Trophoblast cell (in vitro differentiated cells and primary cell): ENCODE results near the gene NFYA.

Experiments used
- DNase-seq, 2 donors: peaks; one replicate each; pipeline ENCODE4 v3.0.0-alpha.2; 2016
- H2AFZ ChIP-seq: 2 replicates; pipeline ENCODE4 v1.6.1; 2013; ENCODE audit warnings: low read length, moderate library complexity, mild to moderate bottlenecking; ENCODE audit not compliant: insufficient read depth, poor library complexity
- H2AK5ac ChIP-seq: 2 replicates; pipeline ENCODE4 v1.6.1; 2013; ENCODE audit warnings: mild to moderate bottlenecking, low read length
- H2BK120ac ChIP-seq: 2 replicates; pipeline ENCODE4 v1.6.1; 2013; ENCODE audit warnings: low read length, mild to moderate bottlenecking, moderate library complexity; ENCODE audit not compliant: insufficient read depth, poor library complexity
- H2BK12ac ChIP-seq: 2 replicates; pipeline ENCODE4 v1.6.1; 2013; ENCODE audit warnings: mild to moderate bottlenecking, low read length, moderate library complexity
- H2BK5ac ChIP-seq: 2 replicates; pipeline ENCODE4 v1.6.1; 2013; ENCODE audit warnings: low read length, low read depth, moderate library complexity, mild to moderate bottlenecking; ENCODE audit not compliant: poor library complexity
- H3K14ac ChIP-seq: 2 replicates; pipeline ENCODE4 v1.6.1; 2013; ENCODE audit warnings: mild to moderate bottlenecking, low read length
- H3K18ac ChIP-seq: 2 replicates; pipeline ENCODE4 v1.6.1; 2013; ENCODE audit warnings: mild to moderate bottlenecking, low read length
- H3K23ac ChIP-seq: 2 replicates; pipeline ENCODE4 v1.6.1; 2013; ENCODE audit warnings: low read length
- H3K27ac ChIP-seq: 2 replicates; pipeline ENCODE4 v1.5.1; 2013; ENCODE audit warnings: low read depth, mild to moderate bottlenecking, inconsistent platforms, low read length, moderate library complexity
- H3K27me3 ChIP-seq: 2 replicates; pipeline ENCODE4 v1.6.1; 2013; ENCODE audit warnings: inconsistent platforms, mild to moderate bottlenecking, low read length, moderate library complexity; ENCODE audit not compliant: insufficient read depth
- H3K36me3 ChIP-seq, 2 experiments: 1 replicate in 1 of 2; 2 replicates in 1 of 2; pipeline ENCODE4 v1.6.1; 2013; ENCODE audit warnings: low read length in 2 of 2, mild to moderate bottlenecking in 2 of 2, moderate library complexity in 1 of 2; ENCODE audit not compliant: insufficient read depth in 2 of 2, control insufficient read depth in 1 of 2
- H3K4ac ChIP-seq: 2 replicates; pipeline ENCODE4 v1.6.1; 2013; ENCODE audit warnings: low read depth, mild to moderate bottlenecking, low read length, moderate library complexity
- H3K4me1 ChIP-seq, 2 experiments: 1 replicate in 1 of 2; 2 replicates in 1 of 2; pipeline ENCODE4 v1.6.1; 2013; ENCODE audit warnings: low read length in 2 of 2, mild to moderate bottlenecking in 2 of 2, moderate library complexity in 1 of 2; ENCODE audit not compliant: insufficient read depth in 2 of 2, control insufficient read depth in 1 of 2
- H3K4me2 ChIP-seq: 2 replicates; pipeline ENCODE4 v1.6.1; 2013; ENCODE audit warnings: inconsistent platforms, mild to moderate bottlenecking, low read length, moderate library complexity
- H3K4me3 ChIP-seq: 2 replicates; pipeline ENCODE4 v1.5.1; 2013; ENCODE audit warnings: mild to moderate bottlenecking, low read depth, low read length, inconsistent platforms
- H3K79me1 ChIP-seq: one replicate; pipeline ENCODE4 v1.6.1; 2013; ENCODE audit warnings: low read length
- H3K79me2 ChIP-seq: 2 replicates; pipeline ENCODE4 v1.6.1; 2013; ENCODE audit warnings: low read length, mild to moderate bottlenecking; ENCODE audit not compliant: control insufficient read depth, insufficient read depth, poor library complexity
- H3K9ac ChIP-seq: 2 replicates; pipeline ENCODE4 v1.6.1; 2013; ENCODE audit warnings: mild to moderate bottlenecking, low read length
- H3K9me3 ChIP-seq: 2 replicates; pipeline ENCODE4 v1.6.1; 2013; ENCODE audit warnings: low read depth, mild to moderate bottlenecking, control low read depth, inconsistent platforms, low read length; ENCODE audit not compliant: insufficient read depth
- H4K12ac ChIP-seq: 2 replicates; pipeline ENCODE4 v1.6.1; 2013; ENCODE audit warnings: low read depth, mild to moderate bottlenecking, low read length, moderate library complexity
- H4K8ac ChIP-seq: 2 replicates; pipeline ENCODE4 v1.6.1; 2013; ENCODE audit warnings: low read depth, mild to moderate bottlenecking, low read length, moderate library complexity
- H4K91ac ChIP-seq: one replicate; pipeline ENCODE4 v1.6.1; 2013; ENCODE audit warnings: low read depth, mild to moderate bottlenecking, low read length, moderate library complexity
- WGBS: extraction: QIAGEN DNeasy Blood & Tissue Kit; methylation state at CpG from one replicate; pipeline ENCODE4 v1.1.7; 2013; ENCODE audit warnings: missing lambda C conversion rate; ENCODE audit not compliant: insufficient read length, insufficient coverage; ENCODE audit errors: extremely low coverage; 5-methylcytosine and 5-hydroxymethylcytosine counted together

NFYA gene

DNA sequence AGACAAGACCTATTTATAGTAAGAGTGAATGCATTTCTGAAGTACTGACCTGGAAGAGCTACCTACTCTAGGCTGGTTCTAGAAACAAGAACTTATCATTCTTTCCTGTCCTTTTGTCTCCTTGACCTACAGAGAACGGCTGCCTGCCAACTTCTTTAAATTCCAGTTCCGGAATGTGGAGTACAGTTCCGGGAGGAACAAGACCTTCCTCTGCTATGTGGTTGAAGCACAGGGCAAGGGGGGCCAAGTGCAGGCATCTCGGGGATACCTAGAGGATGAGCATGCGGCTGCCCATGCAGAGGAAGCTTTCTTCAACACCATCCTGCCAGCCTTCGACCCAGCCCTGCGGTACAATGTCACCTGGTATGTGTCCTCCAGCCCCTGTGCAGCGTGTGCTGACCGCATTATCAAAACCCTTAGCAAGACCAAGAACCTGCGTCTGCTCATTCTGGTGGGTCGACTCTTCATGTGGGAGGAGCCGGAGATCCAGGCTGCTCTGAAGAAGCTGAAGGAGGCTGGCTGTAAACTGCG, 11.5 kb upstream of the NFYA start:
- Histone ChIP-seq H4K8ac (no peak overlapping the region), H3K4ac (no peak overlapping the region), H2AK5ac (no peak overlapping the region), H3K18ac (no peak overlapping the region), H4K91ac (no peak overlapping the region), H2AFZ (no peak overlapping the region), H2BK120ac (no peak overlapping the region), H3K4me2 (no peak overlapping the region), H3K79me1 (peaks cover 5% of the 10 kb centered on the region), H3K27me3 (no peaks in the 10 kb centered on the region), H3K79me2 (no peaks in the 10 kb centered on the region), H3K4me1 (peaks cover 11 to 18% of the 10 kb centered on the region in 2 experiments), H4K12ac (no peak overlapping the region), H3K36me3 (peaks cover 1 to 2% of the 10 kb centered on the region in 2 experiments), H3K4me3 (no peak overlapping the region), H3K27ac (no peak overlapping the region), H3K14ac (no peak overlapping the region), H2BK5ac (no peak overlapping the region), H2BK12ac (no peak overlapping the region), H3K23ac (no peak overlapping the region), H3K9ac (no peak overlapping the region), H3K9me3 (no peaks in the 10 kb centered on the region)
- no CpG with 5 or more reads among the region's 13 CpGs for WGBS
- peak; percentile 46 to 72 for DNase-seq

DNA sequence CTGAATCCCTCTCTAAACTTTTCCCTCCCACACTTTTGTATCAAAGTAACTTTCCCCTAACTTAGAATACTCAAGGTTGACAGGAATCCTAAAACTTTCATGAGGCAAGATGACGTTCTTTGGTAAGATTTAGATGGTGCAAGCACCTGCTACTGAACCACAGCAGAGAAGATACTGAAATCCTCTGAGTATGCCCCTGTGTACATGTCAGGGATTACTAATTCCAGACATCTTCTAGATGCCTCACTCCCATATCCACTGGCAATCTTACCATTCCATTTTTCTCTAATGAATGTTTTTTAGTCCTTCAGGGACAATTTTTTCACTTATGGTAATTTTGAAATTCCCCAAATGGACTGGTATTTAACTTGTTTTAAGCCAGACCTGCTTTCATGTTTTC, 10.7 kb upstream of the NFYA start:
- Histone ChIP-seq H2AK5ac (no peak overlapping the region), H3K79me2 (no peaks in the 10 kb centered on the region), H3K36me3 (peaks cover 1 to 2% of the 10 kb centered on the region in 2 experiments), H4K91ac (no peak overlapping the region), H2BK5ac (no peak overlapping the region), H2AFZ (no peak overlapping the region), H3K4me1 (peaks cover 11 to 18% of the 10 kb centered on the region in 2 experiments), H2BK12ac (no peak overlapping the region), H3K27ac (no peak overlapping the region), H3K79me1 (peaks cover 5% of the 10 kb centered on the region), H3K9ac (no peak overlapping the region), H3K4me2 (no peak overlapping the region), H4K8ac (no peak overlapping the region), H3K4me3 (no peak overlapping the region), H3K9me3 (no peaks in the 10 kb centered on the region), H3K14ac (no peak overlapping the region), H3K27me3 (no peaks in the 10 kb centered on the region), H2BK120ac (no peak overlapping the region), H3K18ac (no peak overlapping the region), H4K12ac (no peak overlapping the region), H3K23ac (no peak overlapping the region), H3K4ac (no peak overlapping the region)
- no CpG with 5 or more reads among the region's 1 CpG for WGBS
- DNase-seq = peak; percentile 73 to 93

DNA sequence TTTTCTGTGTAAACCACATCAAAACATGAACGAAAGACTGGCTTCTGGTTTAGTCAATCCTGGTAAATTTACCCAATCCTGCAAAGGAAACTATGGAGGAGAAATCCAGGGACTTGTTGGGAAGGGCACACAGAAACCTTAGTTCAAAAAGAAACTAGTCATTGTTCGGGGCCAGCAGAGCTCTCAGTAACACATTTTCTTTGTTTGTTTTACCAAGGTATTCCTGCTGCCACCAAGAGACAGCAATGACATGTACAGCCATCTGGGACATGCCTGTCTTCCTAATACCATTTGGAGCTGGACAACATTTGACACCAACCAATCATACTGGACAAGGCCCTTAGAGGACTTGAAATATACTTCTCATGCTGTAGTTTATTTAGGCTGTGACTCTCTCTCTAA, 8.9 kb upstream of the NFYA start:
- H3K36me3 ChIP-seq = peaks cover 2 to 3% of the 10 kb centered on the region in 2 experiments
- no peak overlapping the region for H2AFZ ChIP-seq
- peak overlapping the region; percentile 37 for H2AK5ac ChIP-seq
- DNase-seq = peak in 1 of 2 donors; percentile 18
- H3K27me3 ChIP-seq = no peaks in the 10 kb centered on the region
- no CpG with 5 or more reads among the region's 2 CpGs for WGBS
- H3K14ac ChIP-seq = no peak overlapping the region
- H3K27ac ChIP-seq = no peak overlapping the region
- no peaks in the 10 kb centered on the region for H3K9me3 ChIP-seq
- no peak overlapping the region for H2BK12ac ChIP-seq
- peaks cover 8 to 15% of the 10 kb centered on the region in 2 experiments for H3K4me1 ChIP-seq
- H2BK5ac ChIP-seq = no peak overlapping the region
- H3K23ac ChIP-seq = no peak overlapping the region
- H4K91ac ChIP-seq = no peak overlapping the region
- H3K4me2 ChIP-seq = no peak overlapping the region
- H3K79me2 ChIP-seq = no peaks in the 10 kb centered on the region
- peak overlapping the region; percentile 37 for H4K8ac ChIP-seq
- H3K79me1 ChIP-seq = peaks cover 5% of the 10 kb centered on the region
- no peak overlapping the region for H3K9ac ChIP-seq
- no peak overlapping the region for H3K4me3 ChIP-seq
- no peak overlapping the region for H3K18ac ChIP-seq
- no peak overlapping the region for H2BK120ac ChIP-seq
- no peak overlapping the region for H3K4ac ChIP-seq
- no peak overlapping the region for H4K12ac ChIP-seq

DNA sequence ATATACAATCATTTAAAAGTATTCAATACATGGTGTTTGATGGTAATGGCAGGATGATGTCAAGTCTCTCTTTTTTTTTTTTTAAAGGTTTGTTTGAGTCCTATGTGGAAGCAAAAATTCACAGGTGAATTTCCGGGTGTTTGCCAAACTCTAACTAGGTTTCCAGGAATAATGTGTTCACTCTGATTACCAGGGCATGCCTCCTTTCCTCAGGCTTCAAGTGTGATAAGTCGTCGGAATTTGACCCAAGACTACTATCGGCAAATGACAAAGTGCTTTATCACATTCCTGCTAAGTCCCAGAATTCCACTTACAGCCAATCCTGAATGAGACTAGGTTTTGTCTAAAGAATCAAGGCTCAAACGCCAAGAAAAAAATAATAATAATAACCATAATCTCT, 7.9 kb upstream of the NFYA start:
- H3K9me3 ChIP-seq = no peaks in the 10 kb centered on the region

More for the DNA sequence above, 7.9 kb upstream of the NFYA start:
- peak in 1 of 2 donors; percentile 41 for DNase-seq
- WGBS = no CpG with 5 or more reads among the region's 5 CpGs
- H3K14ac ChIP-seq = no peak overlapping the region
- H2AK5ac ChIP-seq = no peak overlapping the region
- peaks cover 2 to 7% of the 10 kb centered on the region in 2 experiments for H3K4me1 ChIP-seq
- H4K91ac ChIP-seq = no peak overlapping the region
- H3K23ac ChIP-seq = no peak overlapping the region
- H3K27me3 ChIP-seq = no peaks in the 10 kb centered on the region
- H3K4ac ChIP-seq = no peak overlapping the region
- H3K79me2 ChIP-seq = no peaks in the 10 kb centered on the region
- H3K4me2 ChIP-seq = no peak overlapping the region
- H4K8ac ChIP-seq = no peak overlapping the region
- H3K18ac ChIP-seq = no peak overlapping the region
- no peak overlapping the region for H2BK12ac ChIP-seq
- H3K4me3 ChIP-seq = no peak overlapping the region
- H4K12ac ChIP-seq = no peak overlapping the region
- peaks cover 2 to 3% of the 10 kb centered on the region in 2 experiments for H3K36me3 ChIP-seq
- no peak overlapping the region for H2BK5ac ChIP-seq
- H2BK120ac ChIP-seq = no peak overlapping the region
- peaks cover 5% of the 10 kb centered on the region for H3K79me1 ChIP-seq
- H3K27ac ChIP-seq = no peak overlapping the region
- no peak overlapping the region for H2AFZ ChIP-seq
- no peak overlapping the region for H3K9ac ChIP-seq
